HG03442 (cell line): ENCODE measurements around the gene LRRFIP1.

ENCODE experiments used
- ATAC-seq: cut with Tn5 transposase; IDR thresholded peaks from one replicate; pipeline ENCODE4 v1.9.1; 2021; ENCODE audit warnings: mild to moderate bottlenecking, moderate library complexity; ENCODE audit not compliant: unreplicated experiment

LRRFIP1 gene

GRCh38 chr2:237617587-237617982 is 9.8 kb upstream of the LRRFIP1 start:
- ATAC-seq: no peak

- ATAC-seq: no peak
Observed at GRCh38 chr2:237618449-237618848, 8.9 kb upstream of the LRRFIP1 start.

- ATAC-seq: no peak
Observed at GRCh38 chr2:237623428-237624403, 3.7 kb upstream of the LRRFIP1 start.

- no peak for ATAC-seq
Observed at GRCh38 chr2:237624565-237624964, 2.8 kb upstream of the LRRFIP1 start.

- no peak for ATAC-seq
Observed at GRCh38 chr2:237625216-237625705, 2.1 kb upstream of the LRRFIP1 start.

GRCh38 chr2:237625777-237626176 is 1.6 kb upstream of the LRRFIP1 start:
- ATAC-seq: no peak

- ATAC-seq: no peak
Observed at GRCh38 chr2:237626813-237627440, 460 bp upstream of the LRRFIP1 start.

- no peak for ATAC-seq
Observed at GRCh38 chr2:237628247-237629187, 1.1 kb downstream of the LRRFIP1 start.

GRCh38 chr2:237629188-237629534 is 1.8 kb downstream of the LRRFIP1 start:
- no peak for ATAC-seq

GRCh38 chr2:237629739-237630138 is 2.4 kb downstream of the LRRFIP1 start:
- no peak for ATAC-seq

GRCh38 chr2:237630216-237631000 is 3.0 kb downstream of the LRRFIP1 start:
- ATAC-seq: no peak

- no peak for ATAC-seq
Observed at GRCh38 chr2:237631007-237631785, 3.8 kb downstream of the LRRFIP1 start.

GRCh38 chr2:237631801-237632585 is 4.6 kb downstream of the LRRFIP1 start:
- no peak for ATAC-seq

GRCh38 chr2:237633061-237633561 is 5.7 kb downstream of the LRRFIP1 start:
- ATAC-seq: no peak

- no peak for ATAC-seq
Observed at GRCh38 chr2:237636578-237636977, 9.2 kb downstream of the LRRFIP1 start.

GRCh38 chr2:237637429-237638135 is 10.2 kb downstream of the LRRFIP1 start:
- no peak for ATAC-seq

- ATAC-seq: no peak
Observed at GRCh38 chr2:237638176-237638575, 10.8 kb downstream of the LRRFIP1 start.
